ENCODE measurements around the gene SAMD11.

SAMD11 gene

GRCh38 chr1:918353-918752 lies 5.4 kb upstream of the SAMD11 start:
- DNase-seq (ENCODE audit: low read depth): no peak

- no peak for DNase-seq (ENCODE audit: low read depth)
Observed at GRCh38 chr1:918843-919242, 4.9 kb upstream of the SAMD11 start.

GRCh38 chr1:919271-919872 lies 4.4 kb upstream of the SAMD11 start:
- no peak for DNase-seq (ENCODE audit: low read depth)

GRCh38 chr1:920010-920409 lies 3.7 kb upstream of the SAMD11 start:
- DNase-seq (ENCODE audit: low read depth): no peak

- no peak for DNase-seq (ENCODE audit: low read depth)
Observed at GRCh38 chr1:920521-920920, 3.2 kb upstream of the SAMD11 start.

GRCh38 chr1:921011-921837 lies 2.5 kb upstream of the SAMD11 start:
- DNase-seq (ENCODE audit: low read depth): peak; percentile 73

- DNase-seq (ENCODE audit: low read depth): no peak
Observed at GRCh38 chr1:923991-924655, 400 bp downstream of the SAMD11 start.

GRCh38 chr1:924656-925560 lies 1.2 kb downstream of the SAMD11 start:
- DNase-seq (ENCODE audit: low read depth): no peak

- DNase-seq (ENCODE audit: low read depth): no peak
Observed at GRCh38 chr1:925561-926421, 2.1 kb downstream of the SAMD11 start.

- DNase-seq (ENCODE audit: low read depth): no peak
Observed at GRCh38 chr1:927234-927633, 3.5 kb downstream of the SAMD11 start.

GRCh38 chr1:927748-928147 lies 4.0 kb downstream of the SAMD11 start:
- no peak for DNase-seq (ENCODE audit: low read depth)

GRCh38 chr1:928825-929661 lies 5.3 kb downstream of the SAMD11 start:
- no peak for DNase-seq (ENCODE audit: low read depth)

GRCh38 chr1:929712-930632 lies 6.2 kb downstream of the SAMD11 start:
- DNase-seq (ENCODE audit: low read depth): no peak

- no peak for DNase-seq (ENCODE audit: low read depth)
Observed at GRCh38 chr1:930633-931138, 7.0 kb downstream of the SAMD11 start.

GRCh38 chr1:931380-932172 lies 7.9 kb downstream of the SAMD11 start:
- no peak for DNase-seq (ENCODE audit: low read depth)

- DNase-seq (ENCODE audit: low read depth): no peak
Observed at GRCh38 chr1:932173-932510, 8.4 kb downstream of the SAMD11 start.

GRCh38 chr1:932776-933602 lies 9.3 kb downstream of the SAMD11 start:
- DNase-seq (ENCODE audit: low read depth): no peak
